CD4-positive, CD25-positive, alpha-beta regulatory T cell (primary cell): ENCODE results near the gene LYPD6B. TPM values are rescaled to one million over a fixed set of nuclear protein-coding genes. Genes with fewer than 3 reads are reported as not detected.

ENCODE experiments used
- ATAC-seq, 2 donors: fragments of 150-1000 bp; cut with Tn5 transposase; one replicate each; pipeline ENCODE4 v1.10.0; 2021; ENCODE audit warnings: low read depth in 2 of 2, moderate number of reproducible peaks in 2 of 2, moderate library complexity in 1 of 2
- DNase-seq, 3 donors: peaks; one replicate each; pipeline versions ENCODE4 v3.0.0 to v3.0.0-alpha.2; 2012 to 2022; ENCODE audit warnings: mixed read lengths in 1 of 3
- H3K27ac ChIP-seq: one replicate; pipeline ENCODE4 v1.7.0; 2013; ENCODE audit warnings: mild to moderate bottlenecking, low read length; ENCODE audit not compliant: insufficient read depth, poor library complexity, severe bottlenecking
- H3K27me3 ChIP-seq: one replicate; pipeline ENCODE4 v1.7.0; 2013; ENCODE audit warnings: low read length; ENCODE audit not compliant: control insufficient read depth, insufficient read depth
- H3K36me3 ChIP-seq: one replicate; pipeline ENCODE4 v1.7.0; 2013; ENCODE audit warnings: mild to moderate bottlenecking, low read length, moderate library complexity; ENCODE audit not compliant: control insufficient read depth, insufficient read depth
- H3K4me1 ChIP-seq: 2 replicates; pipeline ENCODE4 v1.7.0; 2013; ENCODE audit warnings: mild to moderate bottlenecking, low read length; ENCODE audit not compliant: insufficient read depth, control insufficient read depth, poor library complexity, severe bottlenecking
- H3K4me3 ChIP-seq: one replicate; pipeline ENCODE4 v1.7.0; 2013; ENCODE audit warnings: low read depth, mild to moderate bottlenecking, low read length, moderate library complexity
- H3K9me3 ChIP-seq, 2 experiments: 1 replicate in 1 of 2; 2 replicates in 1 of 2; pipeline ENCODE4 v1.7.0; 2013; ENCODE audit warnings: low read length in 2 of 2, mild to moderate bottlenecking in 1 of 2, moderate library complexity in 1 of 2; ENCODE audit not compliant: control insufficient read depth in 2 of 2
- H3K27ac Mint-ChIP-seq, 3 donors: one replicate each; pipeline ENCODE4 v1.8.0; 2020 to 2022; ENCODE audit warnings: mild to moderate bottlenecking in 3 of 3, mixed read lengths in 3 of 3, moderate library complexity in 2 of 3
- H3K27me3 Mint-ChIP-seq: one replicate; pipeline ENCODE4 v1.8.0; 2022; ENCODE audit warnings: mild to moderate bottlenecking, mixed read lengths
- H3K36me3 Mint-ChIP-seq: one replicate; pipeline ENCODE4 v1.8.0; 2020; ENCODE audit warnings: mixed read lengths
- H3K4me1 Mint-ChIP-seq, 4 donors: one replicate each; pipeline ENCODE4 v1.8.0; 2020 to 2022; ENCODE audit warnings: mixed read lengths in 4 of 4, mild to moderate bottlenecking in 1 of 4
- H3K4me3 Mint-ChIP-seq, 4 donors: one replicate each; pipeline ENCODE4 v1.8.0; 2020 to 2022; ENCODE audit warnings: mild to moderate bottlenecking in 4 of 4, mixed read lengths in 4 of 4, moderate library complexity in 3 of 4
- H3K9me3 Mint-ChIP-seq, 7 donors: one replicate each; pipeline ENCODE4 v1.8.0; 2020 to 2022; ENCODE audit warnings: mixed read lengths in 7 of 7, mild to moderate bottlenecking in 3 of 7, moderate library complexity in 2 of 7
- polyA plus RNA-seq, 4 donors: library from polyadenylated mRNA; unstranded; fragments of 300-500 nt; fragmentation: Illumina TruSeq; gene quantifications; one replicate each; pipeline ENCODE4 v1.2.3, GENCODE V29; 2021
- total RNA-seq: library from RNA; stranded (reverse); gene quantifications from one replicate; pipeline ENCODE4 v1.2.3, GENCODE V29; 2022

The LYPD6B gene
- total and polyA plus RNA-seq, 5 donors from 2014 or later = not detected

DNA sequence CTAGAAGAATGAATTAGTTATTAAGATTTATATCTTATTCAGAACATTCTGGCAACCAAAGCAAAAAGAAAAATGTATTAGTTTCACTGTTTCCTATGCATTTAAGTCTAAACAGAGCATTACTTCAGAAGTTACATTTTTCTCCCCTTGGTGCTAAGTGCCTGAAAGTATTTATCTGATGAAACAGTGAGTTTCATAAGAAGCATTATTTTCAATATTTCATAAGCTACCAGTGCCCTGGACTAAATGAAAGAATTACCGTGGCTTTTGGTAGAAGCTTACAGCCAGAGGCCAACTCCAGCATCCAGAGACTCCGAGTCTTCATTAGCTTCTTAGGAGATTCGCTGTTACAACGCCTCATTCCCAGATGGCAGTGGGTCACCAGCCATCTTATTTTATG, 97.6 kb downstream of the LYPD6B start:
- H3K4me1 ChIP-seq = no peaks in the 10 kb centered on the region
- Mint-ChIP-seq H3K27ac (no peak overlapping the region), H3K4me3 (no peak overlapping the region), H3K9me3 (peaks cover 0 to 2% (median 0%) of the 10 kb centered on the region in 7 donors), H3K36me3 (no peaks in the 10 kb centered on the region), H3K4me1 (no peaks in the 10 kb centered on the region), H3K27me3 (peaks cover 17% of the 10 kb centered on the region)
- H3K27ac ChIP-seq = no peak overlapping the region
- DNase-seq (no peak), ATAC-seq (no peak)
- H3K4me3 ChIP-seq = no peak overlapping the region
- no peaks in the 10 kb centered on the region for H3K9me3 ChIP-seq
- H3K27me3 ChIP-seq = no peaks in the 10 kb centered on the region
- H3K36me3 ChIP-seq = no peaks in the 10 kb centered on the region

DNA sequence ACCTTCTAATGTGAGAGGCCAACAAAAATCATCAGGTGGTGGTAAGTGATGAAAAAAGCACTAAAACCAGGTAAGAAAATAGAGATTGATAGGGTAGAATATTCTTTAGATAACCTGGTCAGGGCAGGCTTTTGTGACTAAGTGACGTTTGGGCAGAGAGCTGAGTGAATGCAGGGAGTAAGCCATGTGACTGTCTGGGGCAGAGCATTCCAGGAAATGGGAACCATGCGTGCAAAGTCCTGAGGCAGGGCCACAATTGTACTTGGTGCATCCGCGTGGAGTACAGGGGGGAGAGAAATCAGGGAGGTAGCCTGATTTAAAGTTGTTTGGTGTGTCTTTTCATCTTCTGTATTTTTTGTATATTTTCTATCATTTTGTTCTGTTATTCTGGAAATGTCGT, 102.5 kb downstream of the LYPD6B start:
- DNase-seq (no peak), ATAC-seq (no peak)
- peaks cover 9% of the 10 kb centered on the region for H3K27me3 Mint-ChIP-seq
- Histone ChIP-seq H3K4me3 (no peak overlapping the region), H3K4me1 (no peaks in the 10 kb centered on the region), H3K27ac (no peak overlapping the region), H3K27me3 (peaks cover 2% of the 10 kb centered on the region), H3K36me3 (no peaks in the 10 kb centered on the region), H3K9me3 (no peaks in the 10 kb centered on the region)
- no peaks in the 10 kb centered on the region for H3K36me3 Mint-ChIP-seq
- no peaks in the 10 kb centered on the region for H3K4me1 Mint-ChIP-seq
- no peak overlapping the region for H3K4me3 Mint-ChIP-seq
- peaks cover 0 to 4% (median 0%) of the 10 kb centered on the region in 7 donors for H3K9me3 Mint-ChIP-seq
- H3K27ac Mint-ChIP-seq = no peak overlapping the region

DNA sequence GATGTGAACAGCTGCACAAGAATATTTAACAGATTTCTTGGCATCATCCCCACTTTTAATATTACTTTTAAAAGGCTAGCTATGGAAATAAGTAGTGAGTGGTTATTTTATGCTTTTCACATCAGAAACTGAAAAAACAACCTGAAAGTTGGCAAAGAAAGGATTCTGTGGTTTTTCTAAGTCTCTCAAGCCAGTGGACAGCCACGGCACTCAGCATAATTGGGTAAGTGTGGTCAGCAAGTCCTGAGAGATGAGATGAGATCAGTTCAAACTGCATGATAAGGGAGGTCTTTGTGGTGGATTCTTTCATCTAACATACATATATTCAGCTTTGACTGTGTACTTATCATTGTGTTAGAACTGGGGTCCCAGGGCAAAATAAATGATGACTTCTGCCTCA, 105.2 kb downstream of the LYPD6B start:
- Mint-ChIP-seq H3K9me3 (peaks cover 0 to 4% (median 0%) of the 10 kb centered on the region in 7 donors), H3K27me3 (peaks cover 4% of the 10 kb centered on the region)

DNA sequence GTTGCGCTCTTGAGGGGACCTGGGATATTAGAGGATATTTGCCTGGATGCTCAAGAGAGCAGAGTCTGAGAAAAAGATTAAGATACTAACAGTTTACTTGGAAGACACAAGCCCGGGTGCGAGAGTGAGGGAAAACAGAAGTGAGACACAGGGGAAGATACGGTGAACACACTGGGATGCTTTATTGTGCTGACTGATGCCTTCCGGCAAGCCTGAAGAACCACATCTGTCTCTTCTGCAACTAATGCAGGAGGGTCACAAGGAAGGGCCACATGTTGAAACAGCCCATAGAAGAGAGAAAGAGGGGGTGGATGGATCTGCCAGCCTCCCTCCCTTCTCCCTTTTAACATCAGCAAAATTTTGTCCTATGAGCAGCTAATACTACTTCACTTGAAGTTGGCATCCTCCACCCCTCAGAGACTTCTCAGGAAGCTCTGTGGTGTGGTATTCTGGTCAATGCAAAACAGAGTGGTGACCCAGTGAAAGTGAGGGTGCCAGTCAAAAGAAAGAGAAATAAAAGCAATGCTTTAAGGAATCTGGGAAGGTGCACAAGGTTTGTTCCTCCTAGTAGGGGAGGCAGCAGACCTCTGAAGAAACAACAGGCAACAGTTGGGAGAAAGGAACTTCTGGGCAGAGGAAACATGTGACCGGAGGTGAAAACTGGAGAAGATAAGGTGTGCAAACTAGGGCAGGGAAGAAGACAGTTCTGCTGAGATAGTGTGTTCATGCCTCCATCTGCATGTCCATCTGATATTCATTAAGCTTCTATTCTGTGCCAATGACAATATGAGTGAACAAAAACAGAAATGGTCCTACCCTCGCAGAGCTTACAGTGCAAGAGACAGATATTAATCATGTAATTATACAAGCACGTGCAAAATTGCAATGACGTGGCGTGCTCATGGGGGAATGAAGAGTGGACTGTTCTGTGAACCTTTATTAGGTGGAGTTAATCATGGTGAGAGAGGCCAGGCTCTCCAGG, 107.1 kb downstream of the LYPD6B start:
- Histone ChIP-seq H3K4me3 (no peak overlapping the region), H3K27ac (no peak overlapping the region), H3K36me3 (no peaks in the 10 kb centered on the region), H3K27me3 (peaks cover 2% of the 10 kb centered on the region), H3K4me1 (no peaks in the 10 kb centered on the region), H3K9me3 (no peaks in the 10 kb centered on the region)
- H3K27ac Mint-ChIP-seq = no peak overlapping the region
- H3K4me3 Mint-ChIP-seq = no peak overlapping the region
- DNase-seq = no peak
- H3K27me3 Mint-ChIP-seq = peaks cover 4% of the 10 kb centered on the region
- no peaks in the 10 kb centered on the region for H3K4me1 Mint-ChIP-seq
- H3K36me3 Mint-ChIP-seq = no peaks in the 10 kb centered on the region
- H3K9me3 Mint-ChIP-seq = peaks cover 0 to 6% (median 0%) of the 10 kb centered on the region in 7 donors
- ATAC-seq = no peak

More for the DNA sequence above, 105.2 kb downstream of the LYPD6B start:
- Histone ChIP-seq H3K9me3 (no peaks in the 10 kb centered on the region), H3K27me3 (peaks cover 2% of the 10 kb centered on the region), H3K27ac (no peak overlapping the region), H3K4me1 (no peaks in the 10 kb centered on the region), H3K4me3 (no peak overlapping the region), H3K36me3 (no peaks in the 10 kb centered on the region)
- no peaks in the 10 kb centered on the region for H3K36me3 Mint-ChIP-seq
- no peak overlapping the region for H3K4me3 Mint-ChIP-seq
- DNase-seq (no peak), ATAC-seq (no peak)
- no peaks in the 10 kb centered on the region for H3K4me1 Mint-ChIP-seq
- H3K27ac Mint-ChIP-seq = no peak overlapping the region

DNA sequence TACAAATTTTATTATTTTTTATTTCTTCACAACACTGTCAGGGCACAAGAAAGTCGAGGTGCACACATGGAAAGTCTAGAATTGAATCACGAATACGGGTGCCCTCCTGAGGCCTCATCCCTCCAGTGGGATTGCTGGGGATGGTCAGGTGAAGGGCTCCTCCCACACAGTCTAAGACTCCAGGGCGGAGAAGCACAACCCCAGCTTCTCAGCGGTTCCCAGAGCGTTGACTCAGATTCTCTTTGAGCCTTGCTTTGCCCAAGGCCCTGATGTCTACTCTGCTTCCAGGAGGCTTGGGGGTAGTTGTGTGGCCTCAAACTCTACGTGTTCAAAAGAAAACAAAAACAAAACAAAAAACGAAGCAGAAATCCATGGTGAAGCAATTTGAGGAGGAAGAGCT, 108.4 kb downstream of the LYPD6B start:
- Mint-ChIP-seq H3K27me3 (no peaks in the 10 kb centered on the region), H3K9me3 (peaks cover 0 to 8% (median 0%) of the 10 kb centered on the region in 7 donors), H3K27ac (no peak overlapping the region), H3K4me1 (no peaks in the 10 kb centered on the region), H3K4me3 (no peak overlapping the region), H3K36me3 (no peaks in the 10 kb centered on the region)
- Histone ChIP-seq H3K36me3 (no peaks in the 10 kb centered on the region), H3K27me3 (peaks cover 2% of the 10 kb centered on the region), H3K27ac (no peak overlapping the region), H3K9me3 (no peaks in the 10 kb centered on the region), H3K4me1 (no peaks in the 10 kb centered on the region), H3K4me3 (no peak overlapping the region)
- no peak for DNase-seq
- no peak for ATAC-seq

DNA sequence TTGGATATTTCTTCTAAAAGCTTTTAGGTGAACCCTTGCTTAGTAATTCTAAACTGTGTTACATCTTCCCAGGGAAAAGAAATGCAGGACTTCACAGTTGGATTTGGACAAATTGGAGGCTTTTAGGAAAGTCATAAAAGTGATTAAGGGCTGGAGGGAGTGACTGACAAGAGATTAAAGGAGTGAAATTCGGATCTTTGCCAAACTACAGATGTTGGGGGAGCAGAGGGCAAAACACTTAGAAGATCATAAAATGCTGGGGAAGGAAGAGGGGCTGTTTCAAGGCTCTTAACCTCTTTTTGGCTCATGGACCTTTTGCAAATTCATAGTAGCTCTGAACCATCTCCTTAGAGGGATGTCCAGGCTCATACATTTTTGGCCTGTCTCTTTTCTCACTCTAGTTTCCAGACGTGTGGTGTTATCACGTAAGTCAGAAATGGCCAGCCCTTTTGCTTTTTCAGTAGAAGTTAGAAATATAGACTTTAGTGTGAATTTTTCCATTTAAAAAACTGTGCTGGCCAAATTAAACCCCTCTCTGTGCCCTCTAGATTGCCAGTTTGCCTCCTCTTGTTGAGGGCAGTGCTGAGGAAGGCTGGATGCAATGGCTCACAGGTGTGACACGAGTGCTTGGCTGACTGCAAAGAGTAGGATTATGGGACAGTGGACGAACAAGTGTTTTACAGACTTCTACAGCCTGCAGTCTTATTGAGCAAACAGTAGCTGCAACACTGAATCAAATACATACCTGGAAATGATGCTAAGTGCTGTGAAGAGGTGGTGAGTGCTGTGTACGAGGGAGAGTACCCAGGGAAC, 109.9 kb downstream of the LYPD6B start:
- peaks cover 0 to 4% (median 0%) of the 10 kb centered on the region in 7 donors for H3K9me3 Mint-ChIP-seq
- H3K27ac Mint-ChIP-seq = no peak overlapping the region

DNA sequence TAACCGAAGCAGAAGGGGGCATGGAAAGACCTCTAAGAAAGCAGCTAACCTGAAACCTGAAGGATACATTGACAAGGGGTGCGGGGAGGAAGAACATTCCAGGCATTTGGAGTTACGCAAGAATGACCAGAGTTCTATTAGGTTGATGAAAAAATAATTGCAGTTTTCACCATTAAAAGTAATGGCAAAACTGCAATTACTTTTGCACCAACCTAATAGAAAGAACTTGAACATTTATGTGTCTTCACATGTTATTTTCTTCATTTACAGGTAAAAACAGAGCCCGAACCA, 110.5 kb downstream of the LYPD6B start:
- peaks cover 0 to 4% (median 0%) of the 10 kb centered on the region in 7 donors for H3K9me3 Mint-ChIP-seq
- no peaks in the 10 kb centered on the region for H3K36me3 ChIP-seq
- no peaks in the 10 kb centered on the region for H3K9me3 ChIP-seq
- DNase-seq (no peak), ATAC-seq (no peak)
- no peaks in the 10 kb centered on the region for H3K4me1 Mint-ChIP-seq
- H3K27ac Mint-ChIP-seq = no peak overlapping the region
- no peak overlapping the region for H3K27ac ChIP-seq
- H3K4me1 ChIP-seq = no peaks in the 10 kb centered on the region
- H3K36me3 Mint-ChIP-seq = no peaks in the 10 kb centered on the region
- H3K27me3 Mint-ChIP-seq = no peaks in the 10 kb centered on the region
- no peak overlapping the region for H3K4me3 ChIP-seq
- no peaks in the 10 kb centered on the region for H3K27me3 ChIP-seq
- H3K4me3 Mint-ChIP-seq = no peak overlapping the region

More for the DNA sequence above, 109.9 kb downstream of the LYPD6B start:
- Mint-ChIP-seq H3K4me3 (no peak overlapping the region), H3K36me3 (no peaks in the 10 kb centered on the region), H3K27me3 (no peaks in the 10 kb centered on the region), H3K4me1 (no peaks in the 10 kb centered on the region)
- Histone ChIP-seq H3K4me1 (no peaks in the 10 kb centered on the region), H3K27me3 (peaks cover under 1% of the 10 kb centered on the region), H3K4me3 (no peak overlapping the region), H3K36me3 (no peaks in the 10 kb centered on the region), H3K9me3 (no peaks in the 10 kb centered on the region), H3K27ac (no peak overlapping the region)
- no peak for ATAC-seq
- DNase-seq = no peak
